Subcutaneous preadipocyte (primary cell): ENCODE results near the gene MRPS17. TPM values are rescaled to one million over a fixed set of nuclear protein-coding genes. Genes with fewer than 3 reads are reported as not detected.

ENCODE experiments used
- total RNA-seq: library from RNA; depleted of rRNA; stranded (reverse); fragments of >200 nt; gene quantifications from 2 replicates; pipeline ENCODE4 v1.2.3, GENCODE V29; 2012

The MRPS17 gene
- 12.9 and 15.2 TPM in 2 replicates for total RNA-seq

GRCh38 chr7:55951637-55952351 lies at the start of gene MRPS17:
TSS of gene MRPS17 (plus strand) at chr7:55951877. CDS start at chr7:55953196, 1,319 bp downstream.

DNA sequence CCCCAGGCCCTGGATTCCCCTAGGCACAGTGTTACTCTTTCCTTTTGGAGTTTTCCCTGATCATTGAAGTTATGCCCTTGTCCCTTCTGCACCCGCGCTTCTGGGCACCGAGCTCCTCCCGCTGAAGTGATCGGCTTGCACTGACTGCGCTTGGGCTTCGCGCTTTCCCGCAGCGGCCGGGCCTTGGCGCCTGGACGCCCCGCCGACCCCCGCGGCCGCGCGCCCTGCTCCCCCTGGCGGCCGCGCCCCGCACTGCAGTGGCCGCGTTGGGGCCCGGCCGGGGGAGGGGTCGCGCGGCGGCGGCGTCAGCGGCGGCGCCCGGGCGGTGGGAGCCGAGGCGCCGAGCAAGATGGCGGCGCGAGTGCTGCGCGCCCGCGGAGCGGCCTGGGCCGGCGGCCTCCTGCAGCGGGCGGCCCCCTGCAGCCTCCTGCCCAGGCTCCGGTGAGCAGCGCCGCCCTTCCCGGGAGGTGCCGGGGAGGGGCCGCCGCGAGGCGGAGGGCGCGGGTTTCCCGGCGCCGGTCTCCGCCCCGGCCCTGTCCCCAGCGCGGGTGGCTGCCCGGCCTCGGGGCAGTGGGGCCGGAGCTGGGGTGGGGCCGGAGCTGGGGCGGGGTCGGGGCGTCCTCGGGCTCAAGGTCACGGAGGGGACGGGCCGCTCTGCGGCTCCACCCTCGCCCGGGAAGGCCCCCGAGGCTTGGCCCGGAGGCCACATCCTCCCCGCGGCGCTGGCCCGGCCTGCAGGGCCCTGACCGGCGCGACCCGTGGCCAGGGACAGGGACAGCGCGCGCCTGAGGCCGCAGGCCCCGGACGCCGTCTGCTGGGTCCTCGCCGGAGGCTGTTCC lies 12.8 kb downstream of the MRPS17 start, which contains the start of gene NIPSNAP2:
TSS of gene NIPSNAP2 (plus strand) at position 325 of the 839 bp plus-strand sequence. CDS start at position 350, 25 bp downstream.

Other genes starting within 250 kb of the MRPS17 start
- gene SEPTIN14, start 89.1 kb upstream of the MRPS17 start, total RNA-seq: not detected in 2 replicates
- 0.73 and 1.6 TPM in 2 replicates for gene ZNF713, start 64.4 kb upstream of the MRPS17 start, total RNA-seq
- gene NIPSNAP2, start 12.7 kb downstream of the MRPS17 start, total RNA-seq: 38.7 and 47.4 TPM in 2 replicates
- gene PSPH, start 99.6 kb downstream of the MRPS17 start, total RNA-seq: 44.5 and 53.2 TPM in 2 replicates
- 202 and 249 TPM in 2 replicates for gene CCT6A, start 99.9 kb downstream of the MRPS17 start, total RNA-seq
- gene SUMF2, start 112.4 kb downstream of the MRPS17 start, total RNA-seq: 153 and 177 TPM in 2 replicates
- gene PHKG1, start 141.1 kb downstream of the MRPS17 start, total RNA-seq: 1.2 and 1.8 TPM in 2 replicates
- gene CHCHD2, start 154.6 kb downstream of the MRPS17 start, total RNA-seq: 241 and 324 TPM in 2 replicates
- gene NUPR2, start 164.5 kb downstream of the MRPS17 start, total RNA-seq: not detected in 2 replicates